ENCODE measurements around the gene PSMA5. TPM values are rescaled to one million over a fixed set of nuclear protein-coding genes. Genes with fewer than 3 reads are reported as not detected.
"Not testable (repeated sequence)": the region's sequence is repeated elsewhere in the genome, so short reads cannot be mapped to it uniquely, and the experiment has no call there.

Gene PSMA5
- total RNA-seq, 1 experiment from 2014 or later = 190 TPM

DNA sequence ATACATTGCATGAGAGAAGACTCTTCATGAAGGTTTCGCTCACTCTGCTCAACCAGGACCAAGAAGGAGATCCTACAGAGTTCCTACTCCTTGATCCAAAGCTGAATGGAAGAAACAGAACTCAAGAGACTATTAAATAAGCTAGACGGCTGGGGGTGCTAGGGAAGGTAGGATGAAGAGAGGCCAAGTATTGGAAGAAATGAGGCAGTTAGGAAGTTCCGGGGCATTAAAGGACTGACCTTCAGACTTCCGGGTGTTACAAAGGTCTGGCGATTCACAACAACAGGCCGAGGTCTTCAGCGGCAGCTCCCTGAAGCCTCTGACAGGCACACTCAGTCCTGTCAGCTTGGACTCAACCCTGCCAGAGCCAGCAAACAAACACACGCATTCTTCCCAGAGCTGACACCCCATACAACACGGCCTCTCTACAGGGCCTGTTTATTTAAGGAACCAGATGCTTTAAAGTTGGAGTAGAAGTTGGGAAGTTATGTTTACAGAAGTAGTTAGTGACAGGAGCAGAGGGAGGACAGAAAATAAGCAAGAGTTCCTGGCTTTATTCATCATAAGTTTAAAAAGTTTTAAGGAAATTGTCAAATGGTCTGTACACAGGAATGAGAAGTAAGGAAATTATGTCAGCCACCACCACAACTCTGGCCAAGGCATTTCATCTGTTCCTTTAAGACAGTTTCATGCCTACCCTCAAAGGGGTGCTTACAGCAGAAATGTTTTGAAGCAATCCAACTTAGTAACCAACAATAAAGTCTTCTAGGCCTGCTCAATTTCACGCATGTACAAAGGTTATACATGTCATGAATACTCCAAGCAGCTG lies 33.2 kb downstream of the PSMA5 start:
- no peak for DNase-seq (ENCODE audit: low spot score)

DNA sequence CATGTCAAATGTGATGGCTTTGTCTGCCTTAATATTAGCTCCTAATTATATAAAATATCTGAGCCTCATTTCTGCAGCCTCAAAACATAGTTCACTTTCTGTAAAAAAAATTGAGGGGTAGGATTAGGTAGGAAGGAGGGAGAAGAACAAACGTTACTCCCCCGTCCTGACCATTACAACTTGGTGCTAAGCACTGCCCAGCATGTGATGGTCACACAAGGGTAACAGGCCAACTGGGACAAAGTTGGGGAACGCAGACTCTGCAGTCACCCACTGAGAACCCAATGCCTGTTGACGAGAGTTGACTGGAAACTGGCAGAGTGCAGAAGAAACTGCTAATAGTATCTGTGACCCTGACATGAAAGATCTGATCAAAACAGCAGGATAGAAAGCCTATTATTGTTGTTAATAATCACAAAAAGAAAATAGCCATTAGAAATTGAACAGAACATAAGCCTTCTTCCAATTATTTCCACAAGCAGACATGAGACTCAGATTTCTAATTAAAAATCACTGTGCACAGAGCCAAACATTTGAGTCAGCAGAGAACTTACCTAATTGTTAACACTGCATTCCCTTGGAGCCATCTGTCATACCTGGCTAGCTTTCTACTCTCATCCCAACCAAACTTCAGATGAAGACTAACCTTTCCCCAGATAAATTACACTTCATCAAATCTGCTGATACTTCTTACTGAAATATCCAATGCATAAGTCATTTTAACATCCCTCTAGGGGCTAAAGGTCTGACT lies 34.0 kb downstream of the PSMA5 start:
- DNase-seq (ENCODE audit: low spot score) = no peak

DNA sequence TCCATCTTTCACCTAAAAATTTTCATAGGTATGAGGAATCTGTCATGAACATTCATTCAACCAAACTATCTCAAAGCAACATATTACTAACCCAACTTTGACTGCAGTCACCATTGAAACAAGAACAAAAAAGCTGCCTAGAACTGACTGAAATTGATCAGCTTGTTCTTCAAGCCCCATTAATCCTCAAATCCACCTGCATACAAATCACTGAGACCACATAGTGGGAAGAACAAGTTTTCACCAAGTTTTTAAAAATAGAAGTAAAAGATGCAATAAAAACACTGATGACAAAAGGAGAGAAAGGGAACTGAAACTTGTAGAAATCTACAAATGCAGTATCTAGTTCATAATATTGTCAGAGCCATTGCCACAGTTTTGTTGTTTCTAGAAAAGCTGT lies 34.6 kb downstream of the PSMA5 start:
- DNase-seq (ENCODE audit: low spot score) = no peak

DNA sequence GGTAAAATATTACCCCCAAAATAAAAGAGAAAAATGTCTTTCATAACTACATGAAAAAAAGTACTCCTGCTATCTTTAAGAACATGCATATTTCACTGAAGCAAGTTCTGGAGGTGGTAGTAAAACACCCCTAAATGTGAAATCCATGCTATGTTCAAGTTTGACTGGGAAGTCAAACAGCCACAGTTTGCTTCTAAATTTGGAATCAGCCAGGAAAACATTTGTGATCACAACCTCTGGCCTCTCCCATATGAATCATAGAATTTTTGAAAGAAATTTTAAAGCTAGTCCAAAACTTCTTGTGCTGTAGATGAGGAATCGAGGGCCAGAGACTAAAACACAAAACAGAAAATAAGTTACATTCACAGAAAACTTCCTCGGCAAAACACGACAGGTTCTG lies 35.1 kb downstream of the PSMA5 start:
- no peak for DNase-seq (ENCODE audit: low spot score)

DNA sequence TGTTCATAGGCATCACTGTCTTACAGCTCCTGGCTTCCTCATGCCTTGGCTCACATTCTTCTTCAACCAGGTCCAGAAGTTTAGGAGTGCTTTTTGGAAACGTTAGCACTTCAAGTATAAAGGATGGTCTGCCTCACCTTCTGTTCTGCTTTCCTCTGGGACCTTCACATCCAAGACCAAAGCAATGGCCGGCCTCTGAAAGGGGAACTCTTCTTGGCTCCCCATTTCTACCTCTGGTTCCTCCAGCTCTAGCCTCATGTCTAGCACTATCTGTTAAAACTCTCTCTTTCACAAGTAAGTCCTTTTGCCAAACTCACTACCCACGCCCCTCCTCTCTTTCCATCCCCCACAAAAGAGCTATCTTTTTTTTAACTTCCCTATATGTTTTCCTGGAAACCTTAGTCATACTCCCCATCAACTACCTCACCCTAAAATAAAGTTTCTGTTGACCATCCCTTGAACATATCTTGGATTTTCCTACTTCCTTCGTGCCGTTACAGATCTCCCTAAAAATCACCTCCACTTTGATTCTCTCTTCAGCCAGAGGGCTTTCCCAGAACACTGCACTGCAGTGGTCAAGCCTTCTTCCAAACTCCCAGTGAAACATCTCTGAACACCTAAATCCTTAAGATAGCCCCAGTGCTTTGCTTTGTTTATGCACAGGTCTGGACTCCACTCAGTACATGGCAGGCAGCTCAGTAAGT lies 36.5 kb downstream of the PSMA5 start:
- no peak for DNase-seq (ENCODE audit: low spot score)

DNA sequence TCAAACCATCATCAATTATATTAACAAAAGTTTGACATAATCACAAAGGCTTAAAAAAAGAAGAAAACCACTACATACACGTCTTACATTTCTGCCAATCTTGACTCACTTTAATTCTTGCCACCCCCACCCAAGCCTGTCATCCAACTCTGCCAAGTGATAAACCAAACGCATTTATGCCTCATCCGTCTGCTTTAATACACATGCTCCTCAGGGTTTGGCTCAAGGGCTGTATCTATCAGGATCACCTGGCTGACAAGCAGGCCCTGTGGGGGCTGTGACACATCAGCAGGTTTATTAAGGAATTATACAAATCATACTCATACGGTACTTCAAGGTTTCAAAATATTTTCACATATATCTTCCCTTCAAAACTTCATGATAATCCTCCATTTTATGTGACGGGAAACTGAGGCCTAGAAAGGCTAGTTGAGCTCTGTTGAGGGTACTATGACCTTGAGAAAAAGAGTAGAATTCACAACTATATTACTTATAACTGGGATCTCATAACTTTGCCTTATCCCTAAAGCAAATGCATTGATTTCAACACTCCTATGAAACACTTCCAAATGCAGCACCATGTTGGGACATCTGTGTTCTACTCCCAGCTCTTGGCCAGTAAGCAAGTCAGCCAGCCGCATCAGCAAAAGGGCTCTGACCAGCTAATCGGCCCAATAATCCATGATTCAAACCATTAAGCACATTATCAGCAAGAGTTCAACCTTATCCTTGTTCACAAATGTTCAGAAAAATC lies 37.2 kb downstream of the PSMA5 start:
- DNase-seq (ENCODE audit: low spot score) = no peak

DNA sequence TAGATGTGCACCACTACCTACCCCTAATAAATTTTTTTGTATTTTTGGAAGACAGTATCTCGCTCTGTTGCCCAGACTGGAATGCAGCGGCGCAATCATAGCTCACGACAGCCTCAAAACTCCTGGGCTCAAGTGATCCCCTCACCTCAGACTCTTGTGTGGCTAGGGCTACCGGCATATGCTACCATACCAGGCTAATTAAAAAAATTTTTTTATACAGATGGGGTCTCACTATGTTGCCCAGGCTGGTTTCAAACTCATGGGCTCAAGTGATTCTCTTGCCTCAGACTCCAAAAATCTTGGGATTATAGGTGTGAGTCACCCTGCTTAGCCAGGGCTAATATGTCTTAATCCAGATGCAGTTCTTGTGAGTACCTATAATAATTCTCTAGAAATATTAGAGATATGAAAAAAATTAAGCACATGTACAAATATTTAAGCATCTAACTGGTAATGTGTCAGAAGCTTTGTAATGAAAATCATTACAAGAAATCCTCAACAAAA lies 38.0 kb downstream of the PSMA5 start:
- DNase-seq (ENCODE audit: low spot score) = no peak

DNA sequence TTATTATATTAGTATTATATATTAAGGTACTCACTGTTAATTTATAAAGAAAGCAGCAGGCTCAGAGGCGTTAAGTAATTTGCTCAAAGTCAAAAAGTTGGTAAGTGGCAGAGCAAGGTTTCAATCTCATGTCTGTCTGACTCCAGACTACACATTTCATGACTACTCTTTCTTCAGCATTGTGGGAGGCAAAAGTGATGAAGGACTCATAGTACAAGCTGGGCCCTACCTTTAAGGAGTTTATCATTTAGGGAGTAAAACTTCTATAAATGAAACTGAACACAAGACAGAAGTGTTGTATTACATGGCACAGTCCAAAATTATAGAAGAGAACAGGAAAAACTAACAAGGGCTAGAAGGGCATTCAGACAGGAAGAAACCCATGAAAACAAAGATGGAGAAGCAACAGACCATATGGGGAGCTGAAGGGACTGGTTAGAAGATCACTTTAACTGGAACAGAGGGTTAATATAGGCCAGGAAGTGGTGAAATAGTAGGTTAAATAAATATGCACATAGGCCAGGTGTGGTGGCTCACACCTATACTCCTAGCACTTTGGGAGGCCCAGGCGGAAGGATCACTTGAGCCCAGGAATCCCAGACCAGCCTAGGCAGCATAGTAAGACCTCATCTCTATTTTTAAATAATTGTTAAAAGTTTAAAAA lies 40.1 kb downstream of the PSMA5 start:
- DNase-seq (ENCODE audit: low spot score) = no peak

DNA sequence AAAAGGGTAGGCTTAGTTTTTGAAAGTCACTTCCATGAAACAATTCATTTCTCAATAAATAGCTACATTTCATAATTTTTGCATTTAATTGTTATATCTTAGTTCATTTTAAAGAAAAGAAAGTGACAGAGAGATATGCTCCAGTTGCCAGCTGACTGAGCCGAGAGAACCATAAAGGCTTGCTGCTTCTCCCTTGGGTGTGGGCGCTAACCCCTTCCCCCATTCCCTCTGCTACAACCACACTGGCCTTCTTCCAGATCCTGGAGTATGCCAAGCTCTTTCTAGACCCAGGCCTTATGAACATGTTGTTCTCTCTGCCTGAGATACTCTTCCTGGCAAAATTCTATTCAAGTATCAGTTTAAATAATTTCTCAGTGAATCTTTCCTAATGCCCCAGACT lies 40.8 kb downstream of the PSMA5 start:
- no peak for DNase-seq (ENCODE audit: low spot score)

DNA sequence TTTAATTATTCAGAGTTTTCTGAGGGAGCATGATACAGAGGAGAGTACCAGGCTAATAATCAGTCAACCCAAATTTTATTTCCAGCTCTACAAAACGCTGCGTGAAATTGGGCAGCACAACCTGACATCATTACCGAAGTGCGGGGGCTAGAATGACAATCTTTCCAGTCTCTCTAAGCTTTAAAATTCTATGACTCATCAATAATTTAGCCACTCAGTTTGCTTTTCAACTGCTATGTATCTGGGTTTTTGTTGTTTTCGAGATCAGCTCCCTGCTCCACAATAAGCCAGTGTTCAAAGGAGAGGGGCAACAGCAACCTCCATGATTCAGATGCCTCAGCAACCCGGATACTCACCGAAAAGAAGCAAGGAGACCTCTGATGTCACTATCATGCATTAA lies 42.4 kb downstream of the PSMA5 start:
- no peak for DNase-seq (ENCODE audit: low spot score)

DNA sequence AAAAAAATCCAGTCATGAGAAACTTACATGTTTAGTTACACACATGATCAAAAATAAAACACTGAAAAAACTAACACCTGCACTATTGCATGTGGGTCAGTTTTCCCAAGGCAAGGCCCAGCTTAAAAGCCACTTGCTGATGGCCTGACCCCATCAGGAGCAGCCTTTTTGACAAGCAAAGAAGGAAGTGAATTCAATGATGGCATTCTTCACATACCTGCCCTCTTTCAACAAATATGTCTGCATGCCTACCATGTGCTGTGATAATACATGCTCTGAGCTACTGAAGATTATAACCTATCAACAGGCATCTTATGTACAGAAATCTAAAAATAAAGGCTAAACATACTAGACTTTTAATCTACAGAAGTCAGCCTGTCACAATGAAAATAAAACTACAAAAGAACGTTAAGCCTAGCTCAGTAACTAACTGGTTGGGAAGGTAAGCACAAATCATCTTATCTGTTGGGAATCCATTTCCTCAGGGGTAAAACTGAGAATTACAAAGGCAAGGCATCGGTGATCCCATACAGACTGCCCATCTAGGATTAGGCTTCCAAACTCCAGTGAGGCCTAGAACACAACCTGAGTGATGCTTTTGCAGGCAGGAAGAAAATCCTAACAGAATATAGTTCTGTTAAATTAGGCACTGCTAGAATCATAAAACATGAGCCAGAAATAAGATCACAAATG lies 43.0 kb downstream of the PSMA5 start:
- no peak for DNase-seq (ENCODE audit: low spot score)

DNA sequence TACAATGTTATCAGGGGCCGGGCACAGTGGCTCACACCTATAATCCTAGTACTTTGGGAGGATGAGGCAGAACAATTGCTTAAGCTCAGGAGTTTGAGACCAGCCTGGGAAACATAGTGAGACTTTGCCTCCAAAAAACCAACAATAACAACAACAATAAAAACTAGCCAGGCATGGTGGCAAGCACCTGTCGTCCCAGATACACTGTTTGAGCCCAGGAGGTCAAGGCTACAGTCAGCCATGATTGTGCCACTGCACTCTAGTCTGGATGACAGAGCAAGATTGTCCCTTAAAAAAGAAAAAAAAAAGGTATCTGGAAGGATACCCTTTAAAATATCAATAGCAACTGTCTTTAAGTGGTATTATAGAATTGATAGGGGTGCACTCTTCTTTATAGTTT lies 44.7 kb downstream of the PSMA5 start:
- DNase-seq (ENCODE audit: low spot score) = no peak

DNA sequence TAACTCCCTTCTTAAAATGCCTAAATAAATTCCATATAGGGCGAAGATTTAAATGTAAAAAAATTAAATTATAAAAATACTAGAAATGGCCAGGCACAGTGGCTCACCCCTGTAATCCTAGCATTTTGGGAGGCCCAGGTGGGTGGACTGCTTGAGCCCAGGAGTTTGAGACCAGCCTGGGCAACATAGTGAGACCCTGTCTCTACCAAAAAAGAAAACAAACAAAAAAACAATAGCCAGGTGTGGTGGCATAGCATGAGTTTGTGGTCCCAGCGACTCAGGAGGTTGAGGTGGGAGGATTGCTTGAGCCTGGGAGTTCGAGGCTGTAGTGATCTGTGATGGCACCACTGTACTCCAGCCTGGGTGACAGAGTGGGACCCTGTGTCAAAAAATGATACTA lies 46.3 kb downstream of the PSMA5 start:
- no peak for DNase-seq (ENCODE audit: low spot score)

DNA sequence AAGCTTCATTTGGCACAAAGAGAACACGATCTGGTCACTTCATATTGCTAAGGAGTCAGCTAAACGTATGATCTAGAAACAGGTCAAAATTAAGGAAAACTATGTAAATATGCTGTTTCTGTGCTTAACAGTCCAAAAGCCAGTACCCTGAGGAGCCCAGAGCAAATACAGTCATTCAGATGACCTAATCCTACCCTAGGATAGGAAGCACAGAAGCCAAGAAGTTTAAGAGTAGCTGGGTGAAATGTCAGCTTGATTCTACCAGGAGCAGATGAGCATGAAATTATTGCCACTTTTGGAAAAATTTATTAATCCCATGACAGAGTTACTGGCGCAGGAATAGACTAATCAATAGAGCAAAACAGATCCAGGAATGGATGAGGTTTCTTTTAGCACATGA lies 46.8 kb downstream of the PSMA5 start:
- DNase-seq (ENCODE audit: low spot score) = no peak

DNA sequence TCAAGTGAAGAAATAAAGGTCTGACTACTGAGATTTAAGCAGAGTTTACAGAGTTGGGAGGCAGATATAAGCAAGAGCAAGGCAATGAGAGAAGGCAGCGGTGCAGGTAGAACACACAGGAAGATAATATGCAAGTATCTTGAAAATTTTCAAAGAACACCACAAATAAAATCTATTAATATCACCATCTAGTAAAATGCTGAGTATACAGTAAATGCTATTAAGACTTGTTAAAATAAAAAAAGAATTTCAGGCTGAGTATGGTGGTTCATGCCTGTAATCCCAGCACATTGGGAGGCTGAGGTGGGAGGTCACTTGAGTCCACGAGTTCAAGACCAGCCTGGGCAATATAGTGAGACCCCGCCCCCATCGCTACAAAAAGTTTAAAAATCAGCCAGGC lies 48.5 kb downstream of the PSMA5 start:
- DNase-seq (ENCODE audit: low spot score) = no peak

DNA sequence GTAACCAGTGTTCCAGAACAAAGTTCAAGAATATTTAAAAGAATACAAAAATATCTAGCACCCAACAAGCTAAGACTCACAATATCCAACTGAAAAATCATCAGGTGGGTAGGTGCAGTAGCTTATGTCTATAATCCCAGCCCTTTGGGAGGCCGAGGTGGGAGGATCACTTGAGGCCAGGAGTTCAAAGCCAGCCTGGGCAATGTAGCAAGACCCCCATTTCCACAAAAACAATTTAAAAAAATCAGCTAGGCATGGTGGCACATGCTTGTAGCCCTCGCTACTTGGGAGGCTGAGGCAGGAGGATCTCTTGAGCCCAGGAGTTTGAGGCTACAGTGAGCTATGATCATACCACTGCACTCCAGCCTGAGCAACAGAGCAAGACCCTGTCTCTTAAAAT lies 52.6 kb downstream of the PSMA5 start:
- not testable (repeated sequence) for DNase-seq (ENCODE audit: low spot score)

DNA sequence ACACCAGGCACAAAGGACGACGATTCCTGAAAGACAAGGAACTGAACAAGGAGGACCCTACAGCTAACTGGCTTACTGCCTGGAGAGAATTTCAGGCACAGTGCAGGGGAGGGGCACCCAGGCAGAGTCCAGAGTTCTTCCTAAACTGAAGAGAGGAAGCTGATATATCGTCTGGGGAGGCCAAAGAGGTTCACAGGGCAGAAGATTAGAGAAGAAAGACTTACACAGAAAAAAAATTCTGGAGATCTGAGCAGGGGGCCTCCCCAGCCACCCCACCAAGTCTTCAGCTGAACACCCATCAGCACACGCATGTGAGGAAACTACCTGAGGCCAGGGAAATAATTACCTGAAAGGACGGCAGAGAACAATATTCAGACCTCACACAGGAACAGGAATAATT lies 53.1 kb downstream of the PSMA5 start:
- no peak for DNase-seq (ENCODE audit: low spot score)

DNA sequence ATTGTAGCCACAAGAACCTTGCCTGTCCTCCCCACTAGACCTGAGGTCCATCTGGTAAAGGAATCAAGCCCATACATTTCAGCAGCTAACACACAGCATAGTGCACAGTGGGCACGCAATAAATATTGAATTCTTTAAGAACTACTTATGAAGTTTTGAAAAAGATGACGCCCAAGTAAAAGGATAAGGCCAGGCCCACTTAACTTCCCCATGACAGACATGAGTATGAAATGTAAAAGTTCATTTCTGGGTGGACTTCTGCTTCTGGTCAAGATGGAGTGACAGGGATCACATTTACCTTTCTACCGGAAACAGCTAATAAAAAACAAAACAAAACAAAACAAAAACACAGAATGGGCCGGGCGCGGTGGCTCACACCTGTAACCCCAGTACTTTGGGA lies 54.0 kb downstream of the PSMA5 start:
- DNase-seq (ENCODE audit: low spot score) = no peak

DNA sequence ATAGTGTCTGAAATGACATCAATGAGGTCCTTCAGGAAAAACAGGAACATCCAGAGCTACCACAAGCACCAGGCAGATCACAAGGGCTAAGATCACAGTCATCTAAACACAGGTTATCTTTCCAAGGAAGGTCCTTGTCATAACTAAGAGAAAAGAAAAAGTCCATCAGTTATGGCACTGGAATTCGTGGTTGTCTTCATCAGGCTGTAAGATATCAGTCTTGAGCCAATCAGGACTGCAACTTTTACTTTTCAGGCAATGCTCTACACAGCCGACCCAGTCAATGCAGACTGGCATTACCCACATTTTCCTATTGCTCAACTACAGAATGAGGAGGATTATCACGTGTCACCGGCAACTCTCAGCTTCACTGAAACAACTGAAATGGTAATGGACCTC lies 54.9 kb downstream of the PSMA5 start:
- DNase-seq (ENCODE audit: low spot score) = peak; percentile 38

DNA sequence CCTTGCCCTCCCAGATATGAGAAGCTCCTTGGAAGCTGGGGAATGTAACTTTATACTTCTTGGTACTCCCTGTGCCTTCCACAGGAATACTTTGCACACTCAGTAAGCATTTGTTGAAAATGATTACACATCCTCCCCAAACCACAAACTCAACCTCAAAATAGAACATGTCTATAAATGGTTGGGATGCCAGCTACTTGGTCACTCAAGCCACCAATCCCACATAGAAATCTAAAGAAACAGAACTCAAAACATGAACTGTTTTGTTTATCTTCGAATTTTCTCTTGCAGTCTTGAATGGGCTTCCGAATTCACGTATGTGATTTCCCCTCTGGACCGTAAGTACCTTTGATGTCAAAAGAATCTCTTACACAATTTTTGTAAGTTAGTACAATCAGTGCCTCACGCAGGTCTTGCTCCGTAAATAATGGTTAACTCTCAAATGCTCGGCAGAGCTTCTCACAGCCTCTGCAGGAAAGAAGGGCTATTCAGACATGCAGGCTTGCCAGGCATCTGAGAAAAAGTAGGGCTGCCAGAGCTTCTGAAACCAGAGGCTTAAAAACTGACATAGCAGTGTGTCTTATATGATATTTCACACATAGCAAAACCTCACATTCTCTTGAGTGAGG lies 55.4 kb downstream of the PSMA5 start:
- peak; percentile 79 for DNase-seq (ENCODE audit: low spot score)
